HL-60 (cell line): ENCODE data around the gene CRYBG2.

Experiments used
- DNase-seq, 2 experiments: peaks; one replicate each; pipeline ENCODE4 v3.0.0-alpha.2; 2010 to 2020; ENCODE audit warnings: low read depth in 1 of 2, low spot score in 1 of 2
- H3K27ac ChIP-seq: fragments of 250-450 bp; sonication (Bioruptor Pico); replicated peaks from 2 replicates; pipeline ENCODE4 v1.5.1; 2020; ENCODE audit warnings: mild to moderate bottlenecking, moderate library complexity
- H3K27me3 ChIP-seq: fragments of 250-450 bp; sonication (Bioruptor Pico); 2 replicates; pipeline ENCODE4 v1.5.1; 2021; ENCODE audit warnings: mild to moderate bottlenecking, moderate library complexity; ENCODE audit not compliant: insufficient read depth, poor library complexity, severe bottlenecking
- H3K4me3 ChIP-seq: replicated peaks from 2 replicates; pipeline ENCODE4 v1.5.1; 2011; ENCODE audit warnings: mild to moderate bottlenecking, control low read depth, low read length; ENCODE audit not compliant: insufficient read depth
- CTCF ChIP-seq: IDR thresholded peaks from one replicate; pipeline ENCODE4 v1.5.1; 2011; ENCODE audit warnings: low read length, control low read depth, inconsistent platforms; ENCODE audit not compliant: insufficient read depth
- GABPA ChIP-seq: IDR thresholded peaks from 2 replicates; pipeline ENCODE4 v1.6.1; 2012; ENCODE audit warnings: low read depth
- POLR2AphosphoS5 ChIP-seq: IDR thresholded peaks from 2 replicates; pipeline ENCODE4 v1.6.1; 2012; ENCODE audit warnings: low read depth
- REST ChIP-seq: IDR thresholded peaks from 2 replicates; pipeline ENCODE4 v1.6.1; 2012; ENCODE audit warnings: low read depth; ENCODE audit not compliant: insufficient replicate concordance
- SPI1 ChIP-seq: IDR thresholded peaks from 2 replicates; pipeline ENCODE4 v1.6.1; 2012; ENCODE audit warnings: low read depth, mild to moderate bottlenecking, borderline replicate concordance

CRYBG2 gene

DNA sequence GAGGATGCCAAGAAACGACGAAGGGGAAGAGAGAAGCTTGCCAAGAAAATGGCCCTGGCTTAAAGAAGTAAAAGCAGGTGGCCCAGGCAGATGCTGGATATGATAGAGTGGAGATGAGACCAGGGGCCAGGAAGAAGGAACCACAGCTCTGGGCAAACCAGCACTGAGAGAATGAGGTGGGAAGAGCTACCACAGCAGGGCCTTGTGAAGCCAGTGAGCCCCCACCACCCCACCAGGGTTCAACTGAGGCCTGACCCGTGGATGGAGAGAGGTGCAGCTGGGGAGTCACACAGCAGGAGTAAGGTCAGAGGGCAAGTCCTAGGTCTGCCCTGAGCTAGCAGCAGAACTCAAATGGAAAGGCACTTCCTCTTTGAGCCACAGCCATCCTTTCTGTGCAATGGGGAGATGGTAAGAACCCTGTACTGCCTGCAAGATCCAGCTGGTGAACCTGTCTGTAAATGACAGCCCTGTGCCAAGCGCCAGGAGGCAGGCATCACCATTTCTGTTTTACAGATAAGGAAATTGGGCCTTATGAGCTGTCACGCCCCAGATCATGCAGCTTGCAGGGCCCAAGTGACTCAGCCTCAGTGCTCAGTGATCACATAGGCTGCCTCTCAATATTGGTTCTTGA lies 65.5 kb downstream of the CRYBG2 start:
- DNase-seq: peak; percentile 86 to 89
- Histone ChIP-seq H3K27ac (peak overlapping the region; percentile 99), H3K27me3 (no peaks in the 10 kb centered on the region), H3K4me3 (no peak overlapping the region)
- TF ChIP-seq GABPA: no peak
- peak; percentile 60; the same call in 1 of the 2 replicates for TF ChIP-seq POLR2AphosphoS5
- TF ChIP-seq CTCF: no peak
- TF ChIP-seq REST: peak; percentile 15
- TF ChIP-seq SPI1: peak; percentile 98

DNA sequence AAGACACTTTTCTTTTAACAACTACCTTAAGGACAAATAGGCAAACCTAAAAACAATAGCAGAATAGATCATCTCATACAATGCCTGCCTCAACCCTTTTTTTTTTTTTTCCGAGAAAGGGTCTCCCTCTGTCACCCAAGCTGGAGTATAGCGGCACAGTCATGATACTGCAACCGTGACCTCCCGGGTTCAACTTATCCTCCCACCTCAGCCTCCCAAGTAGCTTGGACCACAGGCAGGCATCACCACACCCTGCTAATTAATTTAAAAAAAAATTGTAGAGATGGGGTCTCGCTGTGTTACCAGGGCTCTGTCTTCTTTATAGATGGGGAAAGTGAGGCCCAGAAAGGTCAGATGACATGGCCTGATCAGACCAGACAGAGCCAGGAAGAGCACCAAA lies 66.1 kb downstream of the CRYBG2 start:
- DNase-seq: no peak
- Histone ChIP-seq H3K27me3 (no peaks in the 10 kb centered on the region), H3K4me3 (no peak overlapping the region), H3K27ac (peak overlapping the region; percentile 99)
- TF ChIP-seq REST: no peak
- no peak for TF ChIP-seq GABPA
- no peak for TF ChIP-seq SPI1
- TF ChIP-seq POLR2AphosphoS5: no peak
- TF ChIP-seq CTCF: no peak

GRCh38 chr1:26287033-26287711 lies 66.8 kb downstream of the CRYBG2 start:
- peak overlapping the region; percentile 99 for H3K27ac ChIP-seq
- H3K27me3 ChIP-seq: no peaks in the 10 kb centered on the region

More at GRCh38 chr1:26287033-26287711, 66.8 kb downstream of the CRYBG2 start:
- peak in 1 of 2 experiments; percentile 80 for DNase-seq
- no peak for TF ChIP-seq GABPA
- no peak for TF ChIP-seq CTCF
- TF ChIP-seq REST: no peak
- peak; percentile 76; the same call in 1 of the 2 replicates for TF ChIP-seq POLR2AphosphoS5
- TF ChIP-seq SPI1: peak; percentile 52; the same call in 1 of the 2 replicates
- H3K4me3 ChIP-seq: no peak overlapping the region
